PFSK-1 (cell line): ENCODE results near the gene CCSER1.

Experiments
- TAF1 ChIP-seq: IDR thresholded peaks from 2 replicates; pipeline ENCODE4 v1.6.1; 2012; ENCODE audit warnings: low read length, control low read depth, borderline replicate concordance; ENCODE audit not compliant: insufficient read depth
- TF ChIP-seq, protein P1 (sequence below), 2 experiments: IDR thresholded peaks; 2 replicates each; pipeline versions ENCODE4 v1.6.1 to v1.8.0; 2011 to 2012; ENCODE audit warnings: low read depth in 2 of 2, low read length in 2 of 2, control low read depth in 1 of 2, inconsistent platforms in 1 of 2, mild to moderate bottlenecking in 1 of 2, moderate library complexity in 1 of 2; ENCODE audit not compliant: insufficient read depth in 1 of 2

DNA sequence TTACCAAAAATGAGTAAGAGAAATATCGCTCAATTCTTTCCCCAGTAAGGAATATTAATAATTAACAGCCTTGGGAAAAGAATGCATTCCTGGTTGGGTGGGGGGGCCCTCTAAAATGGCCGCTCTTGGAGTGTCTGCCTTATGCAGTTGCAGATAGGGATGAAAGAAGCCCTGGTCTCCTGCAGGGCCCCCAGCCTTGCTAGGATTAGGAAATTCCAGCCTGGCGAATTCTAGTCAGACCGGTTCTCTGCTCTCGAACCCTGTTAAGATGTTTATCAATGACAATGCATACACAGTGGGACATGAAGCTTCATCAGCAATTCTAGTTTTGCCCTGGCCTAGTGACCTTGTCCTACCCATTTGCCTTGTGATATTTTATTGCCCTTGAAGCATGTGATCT lies 1128.8 kb downstream of the CCSER1 start:
- TF ChIP-seq, protein P1, sequence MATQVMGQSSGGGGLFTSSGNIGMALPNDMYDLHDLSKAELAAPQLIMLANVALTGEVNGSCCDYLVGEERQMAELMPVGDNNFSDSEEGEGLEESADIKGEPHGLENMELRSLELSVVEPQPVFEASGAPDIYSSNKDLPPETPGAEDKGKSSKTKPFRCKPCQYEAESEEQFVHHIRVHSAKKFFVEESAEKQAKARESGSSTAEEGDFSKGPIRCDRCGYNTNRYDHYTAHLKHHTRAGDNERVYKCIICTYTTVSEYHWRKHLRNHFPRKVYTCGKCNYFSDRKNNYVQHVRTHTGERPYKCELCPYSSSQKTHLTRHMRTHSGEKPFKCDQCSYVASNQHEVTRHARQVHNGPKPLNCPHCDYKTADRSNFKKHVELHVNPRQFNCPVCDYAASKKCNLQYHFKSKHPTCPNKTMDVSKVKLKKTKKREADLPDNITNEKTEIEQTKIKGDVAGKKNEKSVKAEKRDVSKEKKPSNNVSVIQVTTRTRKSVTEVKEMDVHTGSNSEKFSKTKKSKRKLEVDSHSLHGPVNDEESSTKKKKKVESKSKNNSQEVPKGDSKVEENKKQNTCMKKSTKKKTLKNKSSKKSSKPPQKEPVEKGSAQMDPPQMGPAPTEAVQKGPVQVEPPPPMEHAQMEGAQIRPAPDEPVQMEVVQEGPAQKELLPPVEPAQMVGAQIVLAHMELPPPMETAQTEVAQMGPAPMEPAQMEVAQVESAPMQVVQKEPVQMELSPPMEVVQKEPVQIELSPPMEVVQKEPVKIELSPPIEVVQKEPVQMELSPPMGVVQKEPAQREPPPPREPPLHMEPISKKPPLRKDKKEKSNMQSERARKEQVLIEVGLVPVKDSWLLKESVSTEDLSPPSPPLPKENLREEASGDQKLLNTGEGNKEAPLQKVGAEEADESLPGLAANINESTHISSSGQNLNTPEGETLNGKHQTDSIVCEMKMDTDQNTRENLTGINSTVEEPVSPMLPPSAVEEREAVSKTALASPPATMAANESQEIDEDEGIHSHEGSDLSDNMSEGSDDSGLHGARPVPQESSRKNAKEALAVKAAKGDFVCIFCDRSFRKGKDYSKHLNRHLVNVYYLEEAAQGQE (IDR thresholded peaks at IDR 0.05; ENCODE audit: insufficient read depth in 1 of 2, low read depth in 2 of 2, low read length in 2 of 2): no peak
- no peak for TF ChIP-seq TAF1
